Endodermal cell (in vitro differentiated cells): Measurements from ENCODE around the gene TTLL10. TPM values are rescaled to one million over a fixed set of nuclear protein-coding genes. Genes with fewer than 3 reads are reported as not detected.

Experiments
- DNase-seq: peaks from one replicate; pipeline ENCODE4 v3.0.0-alpha.2; 2017
- H3K27ac ChIP-seq: 2 replicates; pipeline ENCODE4 v1.5.1; 2013; ENCODE audit warnings: mild to moderate bottlenecking, low read depth, low read length, moderate library complexity
- H3K27me3 ChIP-seq: 2 replicates; pipeline ENCODE4 v1.6.1; 2013; ENCODE audit warnings: mild to moderate bottlenecking, low read length, moderate library complexity; ENCODE audit not compliant: insufficient read depth, control insufficient read depth, poor library complexity, severe bottlenecking
- H3K36me3 ChIP-seq: 2 replicates; pipeline ENCODE4 v1.7.0; 2013; ENCODE audit warnings: mild to moderate bottlenecking, low read length, moderate library complexity; ENCODE audit not compliant: control insufficient read depth, insufficient read depth
- H3K4me1 ChIP-seq: one replicate; pipeline ENCODE4 v1.7.0; 2013; ENCODE audit warnings: low read length; ENCODE audit not compliant: control insufficient read depth, insufficient read depth
- H3K4me3 ChIP-seq: 2 replicates; pipeline ENCODE4 v1.5.1; 2013; ENCODE audit warnings: mild to moderate bottlenecking, low read length, moderate library complexity
- H3K9ac ChIP-seq: 2 replicates; pipeline ENCODE4 v1.6.1; 2013; ENCODE audit warnings: mild to moderate bottlenecking, low read length, moderate library complexity; ENCODE audit not compliant: poor library complexity, severe bottlenecking; ENCODE audit errors: extremely low read depth
- H3K9me3 ChIP-seq: 2 replicates; pipeline ENCODE4 v1.6.1; 2013; ENCODE audit warnings: mild to moderate bottlenecking, low read length, moderate library complexity; ENCODE audit not compliant: control insufficient read depth
- H3K27ac Mint-ChIP-seq: 2 replicates; pipeline ENCODE4 v1.8.0; 2020; ENCODE audit warnings: mixed read lengths
- H3K27me3 Mint-ChIP-seq: 2 replicates; pipeline ENCODE4 v1.8.0; 2021; ENCODE audit warnings: mild to moderate bottlenecking, mixed read lengths; ENCODE audit not compliant: insufficient read depth
- H3K36me3 Mint-ChIP-seq: 2 replicates; pipeline ENCODE4 v1.8.0; 2020; ENCODE audit warnings: low read depth, mixed read lengths
- H3K4me1 Mint-ChIP-seq: 2 replicates; pipeline ENCODE4 v1.8.0; 2020; ENCODE audit warnings: mixed read lengths
- H3K4me3 Mint-ChIP-seq: 2 replicates; pipeline ENCODE4 v1.8.0; 2020; ENCODE audit warnings: mild to moderate bottlenecking, moderate library complexity, mixed read lengths
- H3K9me3 Mint-ChIP-seq: 2 replicates; pipeline ENCODE4 v1.8.0; 2020; ENCODE audit warnings: mild to moderate bottlenecking, mixed read lengths
- CTCF ChIP-seq: fragments of 200-600 bp; sonication (generic); conservative IDR thresholded peaks from 2 replicates; pipeline ENCODE4 v1.5.0; 2021; ENCODE audit warnings: antibody characterized with exemption, mild to moderate bottlenecking
- WGBS, 2 experiments: methylation state at CpG; one replicate each; pipeline versions ENCODE4 v1.1.5 to v1.1.7; 2013; ENCODE audit warnings: missing lambda C conversion rate in 2 of 2, mixed read lengths in 1 of 2; ENCODE audit not compliant: insufficient coverage in 1 of 2, insufficient read length in 1 of 2; 5-methylcytosine and 5-hydroxymethylcytosine counted together
- total RNA-seq, 2 donors: library from RNA; stranded (reverse); fragmentation: NEBNext Ultra II Directional in 1 of 2; extraction: Animal tissue kit (Norgen Biotek cat#: 25700) in 1 of 2; gene quantifications; 2 replicates in 1 of 2; 3 replicates in 1 of 2; pipeline ENCODE4 v1.2.1, GENCODE V29; 2021

TTLL10 gene
- total RNA-seq, 2 donors from 2014 or later: 0.93 to 1.2 TPM

GRCh38 chr1:1162597-1163537, 10.8 kb upstream of the TTLL10 start:
- Mint-ChIP-seq H3K9me3 (no peaks in the 10 kb centered on the region), H3K27me3 (peaks cover 7% of the 10 kb centered on the region), H3K4me3 (peak overlapping the region; percentile 60), H3K4me1 (peaks cover 7% of the 10 kb centered on the region), H3K36me3 (no peaks in the 10 kb centered on the region), H3K27ac (peak overlapping the region; percentile 72)
- no peak for TF ChIP-seq CTCF
- H3K9ac ChIP-seq: no peak overlapping the region
- H3K4me1 ChIP-seq: peaks cover 3% of the 10 kb centered on the region
- no peak overlapping the region for H3K27ac ChIP-seq
- no peaks in the 10 kb centered on the region for H3K36me3 ChIP-seq
- WGBS, 2 experiments: 88 to 90% methylated on average over 44 to 73 of the region's 73 CpGs
- no peaks in the 10 kb centered on the region for H3K9me3 ChIP-seq
- no peaks in the 10 kb centered on the region for H3K27me3 ChIP-seq
- DNase-seq: peak; percentile 90
- H3K4me3 ChIP-seq: no peak overlapping the region

GRCh38 chr1:1163538-1164070, 10.1 kb upstream of the TTLL10 start:
- WGBS, 2 experiments: 95 to 96% methylated on average over 24 to 33 of the region's 33 CpGs

DNA sequence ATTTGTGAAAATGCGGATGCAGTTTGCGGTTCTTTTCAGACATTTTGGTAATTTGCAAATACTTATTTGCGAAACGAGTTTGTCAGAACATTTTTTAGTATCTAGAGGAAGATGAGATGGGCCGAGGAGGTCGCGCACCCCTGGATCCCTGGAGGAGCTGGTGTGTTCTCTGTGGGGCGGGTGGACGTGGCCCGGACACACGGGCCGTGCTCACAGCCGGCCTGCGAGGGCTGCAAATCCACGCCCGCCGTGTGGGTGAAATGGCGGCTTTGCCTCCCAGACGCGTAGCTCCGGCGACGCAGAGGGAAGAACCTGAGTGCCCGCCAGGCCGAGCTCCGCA, 9.3 kb upstream of the TTLL10 start:
- H3K4me1 ChIP-seq: no peaks in the 10 kb centered on the region
- DNase-seq: no peak
- WGBS, 2 experiments: 89 to 92% methylated on average over 25 to 26 of the region's 26 CpGs
- Mint-ChIP-seq H3K9me3 (no peaks in the 10 kb centered on the region), H3K27ac (peak overlapping the region; percentile 75), H3K4me3 (peak overlapping the region; percentile 60), H3K4me1 (peaks cover 7% of the 10 kb centered on the region), H3K36me3 (no peaks in the 10 kb centered on the region), H3K27me3 (peaks cover 7% of the 10 kb centered on the region)
- H3K4me3 ChIP-seq: no peak overlapping the region
- no peak for TF ChIP-seq CTCF
- H3K9ac ChIP-seq: no peak overlapping the region
- no peaks in the 10 kb centered on the region for H3K27me3 ChIP-seq
- H3K27ac ChIP-seq: no peak overlapping the region
- no peaks in the 10 kb centered on the region for H3K9me3 ChIP-seq
- no peaks in the 10 kb centered on the region for H3K36me3 ChIP-seq

More at GRCh38 chr1:1163538-1164070, 10.1 kb upstream of the TTLL10 start:
- Histone ChIP-seq H3K9ac (no peak overlapping the region), H3K4me3 (no peak overlapping the region), H3K9me3 (no peaks in the 10 kb centered on the region), H3K27me3 (no peaks in the 10 kb centered on the region), H3K27ac (no peak overlapping the region), H3K36me3 (no peaks in the 10 kb centered on the region), H3K4me1 (no peaks in the 10 kb centered on the region)
- Mint-ChIP-seq H3K4me1 (peaks cover 7% of the 10 kb centered on the region), H3K27me3 (peaks cover 7% of the 10 kb centered on the region), H3K9me3 (no peaks in the 10 kb centered on the region), H3K36me3 (no peaks in the 10 kb centered on the region), H3K4me3 (peak overlapping the region; percentile 60), H3K27ac (peak overlapping the region; percentile 75)
- no peak for DNase-seq
- TF ChIP-seq CTCF: no peak
